ENCODE measurements around the gene SH2B3. TPM values are rescaled to one million over a fixed set of nuclear protein-coding genes. Genes with fewer than 3 reads are reported as not detected.
A peak's percentile ranks its signal among the peaks of the same experiment; 100 is the strongest.
"Not testable (repeated sequence)": the region's sequence is repeated elsewhere in the genome, so short reads cannot be mapped to it uniquely, and the experiment has no call there.

The SH2B3 gene
- total and polyA plus RNA-seq, 2 experiments from 2014 or later = 9.4 to 42.8 TPM

DNA sequence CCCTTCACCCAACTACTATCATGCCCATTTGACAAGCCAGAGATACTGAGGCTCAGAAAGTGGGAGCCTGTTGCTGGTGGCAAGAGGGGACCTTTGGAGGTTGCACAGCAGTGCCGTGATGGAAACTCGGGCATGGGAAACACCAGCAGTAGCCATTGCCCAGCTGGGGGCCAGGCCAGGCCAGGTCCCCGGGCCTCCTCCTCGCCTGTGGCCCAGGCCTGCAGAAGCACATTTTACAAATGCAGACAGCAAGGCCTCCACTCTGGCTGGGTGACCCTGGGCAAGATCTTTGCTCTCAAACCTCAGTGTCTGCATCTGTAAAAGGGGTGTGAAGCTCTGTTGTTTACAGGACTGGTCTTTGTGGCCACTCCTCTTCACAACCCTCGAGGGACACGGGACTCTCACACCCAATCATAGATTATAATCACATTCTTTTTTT lies 4.5 kb upstream of the SH2B3 start:
- Histone ChIP-seq H4K20me1 (ENCODE audit: insufficient read depth) (no peaks in the 10 kb centered on the region), H3K9me3 (ENCODE audit: low read depth) (no peaks in the 10 kb centered on the region), H3K9me2 (ENCODE audit: insufficient read depth) (no peaks in the 10 kb centered on the region), H3K79me2 (ENCODE audit: insufficient read depth) (peaks cover 3% of the 10 kb centered on the region), H3K27me3 (replicated peaks; ENCODE audit: insufficient read depth) (no peaks in the 10 kb centered on the region), H2AFZ (no peak overlapping the region), H3K4me3 (no peak overlapping the region), H3F3A (ENCODE audit: insufficient read depth) (peaks cover 53% of the 10 kb centered on the region), H3K27ac (no peak overlapping the region), H3K4me2 (ENCODE audit: unreplicated experiment) (no peak overlapping the region), H3K36me3 (ENCODE audit: low read depth) (no peaks in the 10 kb centered on the region), H3K9ac (no peak overlapping the region), H3K4me1 (ENCODE audit: insufficient read depth) (peaks cover 17% of the 10 kb centered on the region)
- no peak for TF ChIP-seq EZH2 (IDR thresholded peaks at IDR 0.05; ENCODE audit: insufficient read depth, poor library complexity, severe bottlenecking)
- TF ChIP-seq EZH2phosphoT487 (IDR thresholded peaks at IDR 0.05; ENCODE audit: insufficient read depth, low read depth) = no peak
- DNase-seq = no peak
- in situ Hi-C loops (cut with MboI) = no loop called here
- 95 to 100% methylated on average over 6 of the region's 6 CpGs for WGBS, 2 experiments (ENCODE audit: low coverage in 1 of 2, low lambda C conversion rate in 2 of 2, missing lambda C conversion rate in 2 of 2)

DNA sequence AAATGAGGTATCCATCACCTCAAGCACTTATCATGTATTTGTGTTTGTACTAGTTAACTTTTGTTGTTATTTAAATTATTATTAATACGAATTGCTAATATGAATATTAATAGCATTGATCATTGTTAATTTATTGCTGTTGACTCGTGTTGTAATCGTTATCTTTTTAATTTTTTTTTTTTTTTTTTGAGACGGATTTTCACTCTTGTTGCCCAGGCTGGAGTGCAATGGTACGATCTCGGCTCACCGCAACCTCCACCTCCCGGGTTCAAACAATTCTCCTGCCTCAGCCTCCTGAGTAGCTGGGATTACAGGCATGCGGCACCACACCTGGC lies 3.3 kb upstream of the SH2B3 start:
- H3K27ac ChIP-seq; in situ Hi-C loops (cut with MboI); H3K27me3 ChIP-seq (replicated peaks; ENCODE audit: insufficient read depth): not testable (repeated sequence)

DNA sequence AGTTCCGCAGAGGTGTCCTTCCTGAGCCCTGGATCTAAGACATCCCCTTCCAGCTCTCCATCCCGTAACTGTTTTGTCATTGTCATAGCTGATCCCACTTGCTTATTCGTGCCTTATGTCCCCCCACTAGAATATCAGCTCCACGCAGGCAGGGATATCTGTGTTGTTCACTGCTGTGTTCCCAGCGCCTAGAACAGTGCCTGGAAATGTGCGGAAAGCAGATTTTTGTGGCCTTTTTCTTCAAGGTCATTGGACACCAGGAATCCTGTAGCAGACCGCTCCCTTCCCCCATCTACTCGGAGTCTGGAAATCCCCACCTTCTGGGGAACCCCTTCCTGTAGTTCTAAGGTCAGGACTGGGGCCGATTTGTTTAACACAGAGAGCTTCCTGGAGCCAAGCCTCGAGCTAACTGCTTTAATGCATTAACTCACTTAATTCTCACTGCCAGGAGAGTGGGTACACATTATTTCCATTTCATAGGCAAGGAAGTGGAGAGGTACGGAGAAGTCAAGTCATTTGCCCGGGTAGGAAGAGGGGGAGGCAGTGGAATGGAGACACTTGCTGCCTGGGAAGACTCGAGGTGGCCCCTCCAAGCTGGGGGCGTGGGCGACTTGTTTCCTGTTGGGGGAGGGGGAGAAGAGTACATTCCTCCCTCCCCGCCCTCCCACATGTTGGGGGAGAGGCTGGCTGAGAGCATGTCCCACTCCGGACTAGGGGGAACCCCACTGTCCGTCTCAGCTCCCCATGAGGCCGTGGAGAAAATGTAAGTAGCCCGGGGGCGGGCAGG lies 1.2 kb upstream of the SH2B3 start:
- Histone ChIP-seq H3K27me3 (replicated peaks; ENCODE audit: insufficient read depth) (no peaks in the 10 kb centered on the region), H3K9ac (peak overlapping the region; percentile 23; the same call in 1 of the 2 replicates), H3K36me3 (ENCODE audit: low read depth) (no peaks in the 10 kb centered on the region), H3K4me3 (peak overlapping the region; percentile 93), H3K9me3 (ENCODE audit: low read depth) (no peaks in the 10 kb centered on the region), H2AFZ (peak overlapping the region; percentile 70), H3K4me1 (ENCODE audit: insufficient read depth) (peaks cover 23% of the 10 kb centered on the region), H3K27ac (no peak overlapping the region), H4K20me1 (ENCODE audit: insufficient read depth) (no peaks in the 10 kb centered on the region), H3K9me2 (ENCODE audit: insufficient read depth) (no peaks in the 10 kb centered on the region), H3K79me2 (ENCODE audit: insufficient read depth) (peaks cover 36% of the 10 kb centered on the region), H3F3A (ENCODE audit: insufficient read depth) (peaks cover 45% of the 10 kb centered on the region), H3K4me2 (ENCODE audit: unreplicated experiment) (peak overlapping the region; percentile 56)
- TF ChIP-seq EZH2 (IDR thresholded peaks at IDR 0.05; ENCODE audit: insufficient read depth, poor library complexity, severe bottlenecking) = no peak
- no peak for TF ChIP-seq EZH2phosphoT487 (IDR thresholded peaks at IDR 0.05; ENCODE audit: insufficient read depth, low read depth)
- WGBS, 2 experiments (ENCODE audit: low coverage in 1 of 2, low lambda C conversion rate in 2 of 2, missing lambda C conversion rate in 2 of 2) = 49 to 64% methylated on average over 15 to 21 of the region's 21 CpGs
- in situ Hi-C loops (cut with MboI) = no loop called here
- peak; percentile 58 for DNase-seq

More for the DNA sequence above, 3.3 kb upstream of the SH2B3 start:
- 73 to 74% methylated on average over 9 of the region's 9 CpGs for WGBS, 2 experiments (ENCODE audit: low coverage in 1 of 2, low lambda C conversion rate in 2 of 2, missing lambda C conversion rate in 2 of 2)
- Histone ChIP-seq H3F3A (ENCODE audit: insufficient read depth) (peaks cover 45% of the 10 kb centered on the region), H3K79me2 (ENCODE audit: insufficient read depth) (peaks cover 15% of the 10 kb centered on the region)
- H3K4me2 ChIP-seq (ENCODE audit: unreplicated experiment); H3K9ac ChIP-seq; H3K9me2 ChIP-seq (ENCODE audit: insufficient read depth); H3K4me3 ChIP-seq; DNase-seq; H3K36me3 ChIP-seq (ENCODE audit: low read depth); H4K20me1 ChIP-seq (ENCODE audit: insufficient read depth); H3K4me1 ChIP-seq (ENCODE audit: insufficient read depth); H2AFZ ChIP-seq; H3K9me3 ChIP-seq (ENCODE audit: low read depth): not testable (repeated sequence)

DNA sequence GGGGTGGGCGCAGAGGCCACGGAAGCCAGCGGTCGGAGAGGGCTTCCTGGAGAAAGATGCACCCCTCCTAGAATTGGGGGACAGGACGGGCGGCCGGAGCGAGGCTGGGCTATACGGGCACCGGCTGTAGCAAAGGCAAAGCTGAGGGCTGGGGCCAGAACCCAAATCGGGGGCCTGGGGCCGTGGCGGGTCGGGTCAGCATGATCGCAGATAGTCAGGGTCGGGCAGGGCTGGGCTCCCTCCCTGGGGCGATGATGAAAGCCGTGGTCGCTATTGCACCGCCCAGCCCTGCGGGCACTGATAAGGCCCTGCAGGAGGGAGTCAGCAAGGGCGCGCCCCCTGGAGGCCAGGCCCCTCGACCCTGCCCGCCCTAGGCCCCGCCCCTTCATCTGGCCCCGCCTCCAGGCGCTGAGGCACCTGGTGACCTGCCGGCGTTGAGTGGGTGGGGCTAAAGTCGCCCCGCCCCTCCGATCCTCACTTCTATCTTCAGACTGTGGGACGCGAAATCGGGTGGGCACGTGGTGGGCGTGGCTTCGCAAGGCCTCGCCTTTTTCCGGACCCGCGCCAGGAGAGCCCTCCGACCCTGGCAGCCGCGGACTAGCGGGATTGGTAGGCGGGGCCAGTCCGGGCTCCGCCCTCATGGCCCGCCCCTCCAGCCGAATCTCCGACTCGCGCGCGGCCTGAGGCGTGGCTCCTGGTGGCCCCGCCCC lies 419 bp upstream of the SH2B3 start:
- peak overlapping the region; percentile 70 for H2AFZ ChIP-seq
- no peaks in the 10 kb centered on the region for H3K27me3 ChIP-seq (replicated peaks; ENCODE audit: insufficient read depth)
- TF ChIP-seq EZH2phosphoT487 (IDR thresholded peaks at IDR 0.05; ENCODE audit: insufficient read depth, low read depth) (no peak), EZH2 (IDR thresholded peaks at IDR 0.05; ENCODE audit: insufficient read depth, poor library complexity, severe bottlenecking) (no peak)
- H4K20me1 ChIP-seq (ENCODE audit: insufficient read depth) = no peaks in the 10 kb centered on the region
- peak overlapping the region; percentile 23; the same call in 1 of the 2 replicates for H3K9ac ChIP-seq
- H3K9me3 ChIP-seq (ENCODE audit: low read depth) = no peaks in the 10 kb centered on the region
- peak; percentile 93 for DNase-seq
- H3K4me2 ChIP-seq (ENCODE audit: unreplicated experiment) = peak overlapping the region; percentile 56
- in situ Hi-C loops (cut with MboI) = no loop called here
- peak overlapping the region; percentile 93 for H3K4me3 ChIP-seq
- H3K79me2 ChIP-seq (ENCODE audit: insufficient read depth) = peaks cover 44% of the 10 kb centered on the region
- H3K36me3 ChIP-seq (ENCODE audit: low read depth) = no peaks in the 10 kb centered on the region
- peaks cover 49% of the 10 kb centered on the region for H3F3A ChIP-seq (ENCODE audit: insufficient read depth)
- 8 to 13% methylated on average over 17 to 39 of the region's 59 CpGs for WGBS, 2 experiments (ENCODE audit: low coverage in 1 of 2, low lambda C conversion rate in 2 of 2, missing lambda C conversion rate in 2 of 2)
- no peaks in the 10 kb centered on the region for H3K9me2 ChIP-seq (ENCODE audit: insufficient read depth)
- no peak overlapping the region for H3K27ac ChIP-seq
- H3K4me1 ChIP-seq (ENCODE audit: insufficient read depth) = peaks cover 30% of the 10 kb centered on the region

Data from GM23248 (cell line).